HUDEP-2 (cell line): ENCODE measurements around the gene TMC2.
"Not testable (repeated sequence)": the region's sequence is repeated elsewhere in the genome, so short reads cannot be mapped to it uniquely, and the experiment has no call there.

Experiments used
- DNase-seq, 76 experiments: peaks; one replicate each; lab custom pipeline; 2025; ENCODE audit not compliant: unreplicated experiment in 76 of 76; lab: John Stamatoyannopoulos, UW

Gene TMC2

GRCh38 chr20:2536560-2536986 is at the start of gene TMC2:
TSS of gene TMC2 (plus strand) at chr20:2536573. CDS start at chr20:2536622, 49 bp downstream.
- no peak for DNase-seq

GRCh38 chr20:2502808-2503384 is 33.5 kb upstream of the TMC2 start:
- not testable (repeated sequence) for DNase-seq

- DNase-seq, result not testable (repeated sequence)
Observed at GRCh38 chr20:2504803-2505202, 31.6 kb upstream of the TMC2 start.

- not testable (repeated sequence) for DNase-seq
Observed at GRCh38 chr20:2506426-2506825, 29.9 kb upstream of the TMC2 start.

- DNase-seq, result peak in 1 of 76 experiments; percentile 4
Observed at GRCh38 chr20:2507464-2507863, 28.9 kb upstream of the TMC2 start.

- peak in 7 of 76 experiments; percentile 2 to 41 (median 10) for DNase-seq
Observed at GRCh38 chr20:2507875-2508630, 28.3 kb upstream of the TMC2 start.

GRCh38 chr20:2508631-2509467 is 27.5 kb upstream of the TMC2 start, which contains the start of gene ZNF343:
TSS of gene ZNF343 (minus strand) at chr20:2508915. CDS start at chr20:2493895, 15,020 bp downstream.
- peak in 73 of 76 experiments; percentile 22 to 90 (median 66) for DNase-seq

- DNase-seq, result peak in 8 of 76 experiments; percentile 23 to 69 (median 48)
Observed at GRCh38 chr20:2509468-2509781, 26.9 kb upstream of the TMC2 start.

GRCh38 chr20:2509794-2510193 is 26.6 kb upstream of the TMC2 start:
- DNase-seq, result no peak

- DNase-seq, result no peak
Observed at GRCh38 chr20:2515203-2515602, 21.2 kb upstream of the TMC2 start.

GRCh38 chr20:2516399-2516798 is 20.0 kb upstream of the TMC2 start:
- DNase-seq, result no peak

GRCh38 chr20:2518096-2518495 is 18.3 kb upstream of the TMC2 start:
- no peak for DNase-seq

GRCh38 chr20:2518558-2518957 is 17.8 kb upstream of the TMC2 start:
- DNase-seq, result peak in 58 of 76 experiments; percentile 14 to 86 (median 42)

- no peak for DNase-seq
Observed at GRCh38 chr20:2519115-2519809, 17.1 kb upstream of the TMC2 start.

- DNase-seq, result no peak
Observed at GRCh38 chr20:2520617-2521016, 15.8 kb upstream of the TMC2 start.

GRCh38 chr20:2521369-2522305 is 14.7 kb upstream of the TMC2 start:
- DNase-seq, result peak in 29 of 76 experiments; percentile 5 to 47 (median 26)

GRCh38 chr20:2522826-2523429 is 13.4 kb upstream of the TMC2 start:
- DNase-seq, result peak in 1 of 76 experiments; percentile 31

GRCh38 chr20:2523919-2524708 is 12.3 kb upstream of the TMC2 start:
- peak in 73 of 76 experiments; percentile 4 to 88 (median 69) for DNase-seq
